Endothelial cell of umbilical vein (primary cell): ENCODE measurements around the gene NT5C1B. TPM values are rescaled to one million over a fixed set of nuclear protein-coding genes. Genes with fewer than 3 reads are reported as not detected.
A peak's percentile ranks its signal among the peaks of the same experiment; 100 is the strongest.

ENCODE experiments used
- BruUV-seq: library from RNA; stranded (reverse); fragments of 400-500 nt; replicated peaks from 2 replicates; lab custom pipeline; 2021; lab: Mats Ljungman, UMichigan
- CTCF ChIA-PET: fragments of 300-600, 350-600 bp; sonication (Branson Sonifier 250); formaldehyde crosslinking; loops from one replicate; lab custom pipeline; 2021; ENCODE audit warnings: antibody characterized with exemption, inconsistent platforms; lab: Charles Lee
- POLR2A ChIA-PET: fragments of 300-600, 350-600 bp; sonication (Branson Sonifier 250); formaldehyde crosslinking; loops from one replicate; lab custom pipeline; 2021; ENCODE audit warnings: antibody characterized with exemption, inconsistent platforms; lab: Charles Lee
- DNase-seq: peaks from one replicate; pipeline ENCODE4 v3.0.0-alpha.2; 2011; ENCODE audit warnings: low read depth, low spot score
- FAIRE-seq: peaks from 2 replicates; lab custom pipeline; 2011; peaks lifted over from hg19 to GRCh38; lab: Jason Lieb, UNC
- H2AFZ ChIP-seq: 2 replicates; pipeline ENCODE4 v1.6.0; 2012; ENCODE audit warnings: low read depth, low read length, control low read depth, inconsistent platforms
- H3K27ac ChIP-seq: 2 replicates; pipeline ENCODE4 v1.5.1; 2011; ENCODE audit warnings: low read depth, mild to moderate bottlenecking, control low read depth, low read length, moderate library complexity; ENCODE audit not compliant: insufficient read depth
- H3K27me3 ChIP-seq, 2 experiments: 2 replicates each; pipeline versions ENCODE4 v1.6.0 to v1.6.1; 2011; ENCODE audit warnings: low read length in 2 of 2, mixed read lengths in 1 of 2; ENCODE audit not compliant: control insufficient read depth in 2 of 2, insufficient read depth in 2 of 2
- H3K36me3 ChIP-seq, 2 experiments: 2 replicates in 1 of 2; 3 replicates in 1 of 2; pipeline ENCODE4 v1.5.1; 2011; ENCODE audit warnings: low read length in 2 of 2, mild to moderate bottlenecking in 1 of 2, moderate library complexity in 1 of 2; ENCODE audit not compliant: control insufficient read depth in 2 of 2, insufficient read depth in 2 of 2; ENCODE audit errors: extremely low read depth in 1 of 2
- H3K4me1 ChIP-seq: 3 replicates; pipeline ENCODE4 v1.5.1; 2011; ENCODE audit warnings: mild to moderate bottlenecking, low read length; ENCODE audit not compliant: control insufficient read depth, insufficient read depth; ENCODE audit errors: extremely low read depth
- H3K4me2 ChIP-seq: 2 replicates; pipeline ENCODE4 v1.6.1; 2011; ENCODE audit warnings: low read length, control low read depth, mixed read lengths; ENCODE audit not compliant: insufficient read depth
- H3K4me3 ChIP-seq, 3 experiments: fragments of 200-600 bp in 1 of 3; sonication (generic), shearing (Covaris generic) in 1 of 3; replicated peaks in 1 of 3; 2 replicates each; pipeline ENCODE4 v1.5.1; 2011 to 2016; ENCODE audit warnings: control low read depth in 3 of 3, low read length in 3 of 3, mild to moderate bottlenecking in 2 of 3, inconsistent platforms in 1 of 3, low read depth in 1 of 3, moderate library complexity in 1 of 3; ENCODE audit not compliant: insufficient read depth in 1 of 3
- H3K79me2 ChIP-seq: 2 replicates; pipeline ENCODE4 v1.6.0; 2012; ENCODE audit warnings: low read length, inconsistent platforms; ENCODE audit not compliant: control insufficient read depth, insufficient read depth
- H3K9ac ChIP-seq: replicated peaks from 2 replicates; pipeline ENCODE3; 2011; ENCODE audit warnings: low read length, control low read depth; ENCODE audit not compliant: insufficient read depth; ENCODE audit errors: extremely low read depth
- H3K9me1 ChIP-seq: replicated peaks from 3 replicates; pipeline ENCODE4 v1.6.0; 2011; ENCODE audit warnings: mild to moderate bottlenecking, low read length; ENCODE audit not compliant: control insufficient read depth, insufficient read depth; ENCODE audit errors: extremely low read depth
- H3K9me3 ChIP-seq: replicated peaks from 2 replicates; pipeline ENCODE4 v1.5.1; 2012; ENCODE audit warnings: low read length, inconsistent platforms; ENCODE audit not compliant: control insufficient read depth, insufficient read depth
- H4K20me1 ChIP-seq: replicated peaks from 2 replicates; pipeline ENCODE3; 2011; ENCODE audit warnings: mild to moderate bottlenecking, low read length; ENCODE audit not compliant: control insufficient read depth, insufficient read depth; ENCODE audit errors: extremely low read depth
- CTCF ChIP-seq, 2 donors: IDR thresholded peaks; 1 replicate in 1 of 2; 2 replicates in 1 of 2; pipeline ENCODE4 v1.5.1; 2011; ENCODE audit warnings: low read length in 2 of 2, mild to moderate bottlenecking in 2 of 2, moderate library complexity in 2 of 2, control low read depth in 1 of 2, inconsistent platforms in 1 of 2, low read depth in 1 of 2; ENCODE audit not compliant: insufficient read depth in 1 of 2; ENCODE audit errors: extremely low read depth in 1 of 2
- EZH2 ChIP-seq: IDR thresholded peaks from 2 replicates; pipeline ENCODE4 v1.6.1; 2012; ENCODE audit warnings: borderline replicate concordance, low read depth, mild to moderate bottlenecking, moderate library complexity, low read length, inconsistent platforms; ENCODE audit not compliant: severe bottlenecking
- FOS ChIP-seq: IDR thresholded peaks from 2 replicates; pipeline ENCODE4 v1.6.1; 2011; ENCODE audit warnings: mild to moderate bottlenecking, low read length, moderate library complexity, borderline replicate concordance; ENCODE audit not compliant: insufficient read depth
- GATA2 ChIP-seq: IDR thresholded peaks from 2 replicates; pipeline ENCODE4 v1.7.0; 2011; ENCODE audit warnings: low read depth, mild to moderate bottlenecking, moderate library complexity, mixed read lengths, low read length; ENCODE audit not compliant: insufficient read length, insufficient read depth
- MAX ChIP-seq: IDR thresholded peaks from 2 replicates; pipeline ENCODE4 v1.6.1; 2011; ENCODE audit not compliant: insufficient read depth, insufficient read length
- MYC ChIP-seq: IDR thresholded peaks from one replicate; pipeline ENCODE4 v1.6.1; 2011; ENCODE audit warnings: mild to moderate bottlenecking, low read depth, low read length
- dilution Hi-C: fragments of 300-500 bp; cut with MboI; formaldehyde crosslinking; loops from one replicate; pipeline ENCODE4 v1.15.0; 2019; ENCODE audit warnings: low sequenced_read_pairs; ENCODE audit not compliant: extremely low pct_ligation_motif_present
- intact Hi-C: fragments of 100-400 bp; cut with micrococcal nuclease; formaldehyde crosslinking; loops from one replicate; pipeline ENCODE4 v1.10.0; 2022
- polyA plus RNA-seq, 4 experiments: library from polyadenylated mRNA; depleted of rRNA in 3 of 4; stranded (reverse) in 3 of 4; unstranded in 1 of 4; fragments of >200 nt; gene quantifications; 2 replicates each; pipeline versions ENCODE4 v1.2.1 to v1.2.3, GENCODE V29; 2011 to 2012; ENCODE audit warnings: missing spikeins in 1 of 4
- total RNA-seq: library from RNA; stranded (reverse); gene quantifications from 2 replicates; pipeline ENCODE4 v1.2.3, GENCODE V29; 2021

NT5C1B gene
- total and polyA plus RNA-seq, 2 donors (not counting 3 experiments of a cell fraction or from before 2014, with no cell fraction given) = not detected

DNA sequence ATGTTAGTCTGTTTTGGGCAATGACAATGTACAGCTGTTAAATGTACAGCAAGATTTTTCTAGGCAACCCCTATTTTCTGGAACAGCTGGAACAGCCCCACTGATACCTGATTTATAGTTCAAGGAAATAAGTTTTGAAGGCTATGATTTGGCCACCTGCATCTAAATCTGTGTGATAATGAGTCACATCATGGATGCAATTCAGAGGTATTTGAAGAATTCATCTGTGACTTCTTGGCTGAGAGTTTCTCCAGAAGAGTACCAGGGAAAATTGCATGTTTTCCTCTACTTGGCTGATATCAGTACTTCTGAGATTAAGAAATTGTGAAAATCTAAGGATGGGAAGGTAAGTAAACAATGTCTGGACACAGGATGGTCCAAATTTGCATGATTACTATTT, 40.7 kb upstream of the NT5C1B start:
- H3K4me3 ChIP-seq = no peak overlapping the region
- no peak overlapping the region for H3K9ac ChIP-seq
- FAIRE-seq = no peak
- H3K4me1 ChIP-seq = peaks cover 4% of the 10 kb centered on the region
- H3K9me3 ChIP-seq = no peaks in the 10 kb centered on the region
- ChIA-PET CTCF (no interaction called here), POLR2A (no interaction called here)
- no peaks in the 10 kb centered on the region for H3K79me2 ChIP-seq
- no TSS peak for BruUV-seq
- no peak for DNase-seq
- dilution Hi-C loops = no loop called here
- no peaks in the 10 kb centered on the region for H3K9me1 ChIP-seq
- H3K36me3 ChIP-seq = no peaks in the 10 kb centered on the region
- H3K27ac ChIP-seq = no peak overlapping the region
- H3K4me2 ChIP-seq = no peak overlapping the region
- intact Hi-C loops = no loop called here
- H2AFZ ChIP-seq = no peak overlapping the region
- no peaks in the 10 kb centered on the region for H4K20me1 ChIP-seq
- no peak for TF ChIP-seq MYC
- no peaks in the 10 kb centered on the region for H3K27me3 ChIP-seq

DNA sequence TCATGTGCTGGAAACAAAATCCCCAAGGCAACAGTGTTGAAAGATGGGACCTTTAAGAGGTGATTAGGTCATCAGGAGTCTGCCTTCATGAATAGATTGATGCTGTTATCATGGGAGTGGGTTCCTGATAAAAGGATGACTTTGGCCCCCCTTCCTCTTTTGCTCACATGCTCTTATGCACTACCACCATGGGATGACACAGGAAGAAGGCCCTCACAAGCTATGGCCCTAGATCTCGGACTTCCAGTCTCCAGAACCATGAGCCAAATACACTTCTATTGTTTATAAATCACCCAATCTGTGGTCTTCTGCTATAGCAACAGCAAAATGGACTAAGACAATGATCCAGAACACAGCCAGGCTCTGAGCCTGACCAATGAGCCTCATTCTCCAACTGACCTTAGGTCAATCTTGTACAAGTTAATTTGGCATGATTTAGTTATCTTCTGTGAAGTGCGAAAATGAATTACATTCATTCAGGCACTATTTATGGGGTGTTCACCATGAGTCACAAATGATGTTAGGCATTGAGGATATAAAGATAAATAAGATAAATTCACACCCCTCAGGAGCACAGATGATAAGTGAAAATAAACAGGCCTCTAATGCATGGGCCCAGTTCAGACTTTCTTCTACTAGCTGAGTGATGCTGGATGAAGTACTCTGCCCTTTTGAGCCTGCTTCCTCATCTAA, 37.7 kb upstream of the NT5C1B start:
- POLR2A ChIA-PET = no interaction called here
- Histone ChIP-seq H3K9me1 (no peaks in the 10 kb centered on the region), H3K4me3 (no peak overlapping the region), H3K4me1 (peaks cover 10% of the 10 kb centered on the region), H3K9me3 (no peaks in the 10 kb centered on the region), H3K36me3 (no peaks in the 10 kb centered on the region), H3K27me3 (no peaks in the 10 kb centered on the region), H3K79me2 (no peaks in the 10 kb centered on the region), H4K20me1 (no peaks in the 10 kb centered on the region), H3K27ac (no peak overlapping the region), H2AFZ (no peak overlapping the region), H3K9ac (no peak overlapping the region), H3K4me2 (no peak overlapping the region)
- CTCF ChIA-PET = interaction anchor here (0.6 kb wide), 1 partner anchor 1678 kb away, joined by 3 read pairs; no protein-coding TSS in a partner anchor
- TF ChIP-seq FOS = no peak
- TF ChIP-seq GATA2 = peak; percentile 31
- TF ChIP-seq CTCF (IDR thresholded peaks at IDR 0.05; ENCODE audit: extremely low read depth in 1 of 2, insufficient read depth in 1 of 2, low read depth in 1 of 2, low read length in 2 of 2) = no peak
- no peak for TF ChIP-seq MYC
- no peak for TF ChIP-seq MAX
- TF ChIP-seq EZH2 = no peak
- DNase-seq (no peak), FAIRE-seq (no peak)
- dilution Hi-C loops = no loop called here
- no TSS peak for BruUV-seq
- intact Hi-C loops = no loop called here
